ENCODE measurements around the gene AJAP1. TPM values are rescaled to one million over a fixed set of nuclear protein-coding genes. Genes with fewer than 3 reads are reported as not detected.

The AJAP1 gene
- total RNA-seq, 5 donors from 2014 or later (not counting 1 experiment from before 2014, with no cell fraction given) = 0.44 to 4.4 (median 0.61) TPM

DNA sequence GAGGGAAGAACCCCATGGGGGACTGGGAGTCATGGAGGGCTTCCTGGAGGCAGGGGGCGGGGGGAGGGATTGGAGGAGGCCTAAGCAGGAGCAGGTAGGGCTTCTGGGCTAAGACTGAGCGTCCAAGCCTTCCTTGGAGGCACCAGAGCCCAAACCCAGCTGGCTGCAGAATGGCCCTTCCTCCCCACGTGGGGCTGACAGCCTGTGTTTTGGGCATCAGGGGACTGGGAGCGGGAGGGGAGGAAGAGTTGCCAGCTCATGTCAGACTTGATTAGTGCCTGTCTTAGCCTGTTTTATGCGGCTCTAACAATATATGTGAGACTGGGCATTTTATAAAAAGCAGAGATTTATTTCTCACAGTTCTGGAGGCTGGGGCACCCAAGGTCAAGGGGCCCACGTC lies 38.9 kb downstream of the AJAP1 start:
- ChIA-PET CTCF (no interaction called here), POLR2A (no interaction called here)
- Mint-ChIP-seq H3K9me3 (no peaks in the 10 kb centered on the region), H3K36me3 (no peaks in the 10 kb centered on the region), H3K4me1 (no peaks in the 10 kb centered on the region), H3K4me3 (no peak overlapping the region), H3K27me3 (peaks cover 0 to 1% of the 10 kb centered on the region in 2 donors), H3K27ac (no peak overlapping the region)
- H3K27ac ChIP-seq (ENCODE audit: low read length) = no peak overlapping the region
- no peak for DNase-seq
- H3K27me3 ChIP-seq (replicated peaks in 1 of 2; ENCODE audit: control insufficient read depth in 2 of 2, extremely low read depth in 1 of 2, insufficient read depth in 2 of 2, low read length in 1 of 2) = peaks cover 0 to 7% of the 10 kb centered on the region in 2 experiments
- no peak overlapping the region for H3K4me3 ChIP-seq (ENCODE audit: control insufficient read depth in 1 of 2, extremely low read depth in 1 of 2, low read length in 1 of 2)
- WGBS (ENCODE audit: insufficient coverage) = 53% methylated on average over 2 of the region's 6 CpGs
- no peaks in the 10 kb centered on the region for H3K9me3 ChIP-seq
- no peaks in the 10 kb centered on the region for H3K36me3 ChIP-seq (ENCODE audit: control insufficient read depth in 2 of 2, extremely low read depth in 1 of 2, insufficient read depth in 1 of 2, low read length in 1 of 2)
- ATAC-seq (replicated peaks in 1 of 4) = no peak
- H3K4me1 ChIP-seq (ENCODE audit: control insufficient read depth in 1 of 2, extremely low read depth in 1 of 2, insufficient read depth in 2 of 2, low read length in 2 of 2) = no peaks in the 10 kb centered on the region

DNA sequence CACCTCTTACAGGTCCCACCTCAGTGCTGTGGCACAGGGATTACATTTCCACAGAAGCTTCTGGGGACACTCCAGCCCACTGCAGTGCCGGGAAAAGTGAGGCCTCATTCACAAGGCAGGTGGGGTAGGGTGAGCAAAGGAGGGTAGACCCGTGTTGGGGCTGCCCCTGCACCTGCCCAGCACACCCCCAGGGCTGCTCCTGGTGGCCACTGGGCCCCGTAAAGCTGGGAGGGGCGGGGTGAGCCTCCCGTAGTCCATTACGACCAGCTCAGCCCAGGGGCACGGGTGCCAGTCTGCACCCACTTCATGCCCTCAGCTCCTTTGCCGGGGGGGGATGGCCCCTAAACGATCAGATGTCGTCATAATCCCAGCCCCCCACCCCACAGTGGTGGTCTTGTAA lies 39.5 kb downstream of the AJAP1 start:
- Mint-ChIP-seq H3K27ac (no peak overlapping the region), H3K9me3 (no peaks in the 10 kb centered on the region), H3K36me3 (no peaks in the 10 kb centered on the region), H3K27me3 (peaks cover 0 to 1% of the 10 kb centered on the region in 2 donors), H3K4me1 (no peaks in the 10 kb centered on the region), H3K4me3 (no peak overlapping the region)
- no peak overlapping the region for H3K27ac ChIP-seq (ENCODE audit: low read length)
- H3K4me1 ChIP-seq (ENCODE audit: control insufficient read depth in 1 of 2, extremely low read depth in 1 of 2, insufficient read depth in 2 of 2, low read length in 2 of 2) = no peaks in the 10 kb centered on the region
- WGBS (ENCODE audit: insufficient coverage) = 77% methylated on average over 5 of the region's 10 CpGs
- H3K36me3 ChIP-seq (ENCODE audit: control insufficient read depth in 2 of 2, extremely low read depth in 1 of 2, insufficient read depth in 1 of 2, low read length in 1 of 2) = no peaks in the 10 kb centered on the region
- peaks cover 0 to 7% of the 10 kb centered on the region in 2 experiments for H3K27me3 ChIP-seq (replicated peaks in 1 of 2; ENCODE audit: control insufficient read depth in 2 of 2, extremely low read depth in 1 of 2, insufficient read depth in 2 of 2, low read length in 1 of 2)
- ATAC-seq (replicated peaks in 1 of 4) = no peak
- POLR2A ChIA-PET = no interaction called here
- no peak for DNase-seq
- no peak overlapping the region for H3K4me3 ChIP-seq (ENCODE audit: control insufficient read depth in 1 of 2, extremely low read depth in 1 of 2, low read length in 1 of 2)
- CTCF ChIA-PET = no interaction called here
- H3K9me3 ChIP-seq = no peaks in the 10 kb centered on the region

DNA sequence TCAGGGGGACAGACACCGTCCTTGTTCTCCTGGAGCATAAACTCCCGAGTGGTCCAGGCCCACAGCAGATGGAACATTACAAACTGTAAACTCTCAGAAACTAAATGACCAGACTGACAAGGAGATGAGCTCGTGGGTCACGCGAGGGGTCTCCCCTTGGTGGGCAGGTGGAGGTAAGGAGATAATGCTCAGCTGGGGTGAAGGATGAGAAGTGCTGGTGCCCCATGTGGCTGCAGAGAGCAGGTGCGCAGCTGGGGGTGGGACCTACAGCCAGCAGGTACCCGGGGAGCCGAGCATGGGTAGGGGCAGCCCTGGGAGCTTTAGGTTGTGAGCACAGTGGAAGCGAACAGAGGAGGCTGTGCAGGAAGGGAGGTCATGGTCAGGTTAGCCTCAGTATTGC lies 40.1 kb downstream of the AJAP1 start:
- no peak overlapping the region for H3K4me3 ChIP-seq (ENCODE audit: control insufficient read depth in 1 of 2, extremely low read depth in 1 of 2, low read length in 1 of 2)
- ChIA-PET POLR2A (no interaction called here), CTCF (no interaction called here)
- no peak for DNase-seq
- H3K9me3 ChIP-seq = no peaks in the 10 kb centered on the region
- no peaks in the 10 kb centered on the region for H3K4me1 Mint-ChIP-seq
- H3K36me3 ChIP-seq (ENCODE audit: control insufficient read depth in 2 of 2, extremely low read depth in 1 of 2, insufficient read depth in 1 of 2, low read length in 1 of 2) = no peaks in the 10 kb centered on the region
- H3K27me3 ChIP-seq (replicated peaks in 1 of 2; ENCODE audit: control insufficient read depth in 2 of 2, extremely low read depth in 1 of 2, insufficient read depth in 2 of 2, low read length in 1 of 2) = peaks cover 0 to 7% of the 10 kb centered on the region in 2 experiments
- no peak overlapping the region for H3K4me3 Mint-ChIP-seq
- H3K27ac ChIP-seq (ENCODE audit: low read length) = no peak overlapping the region
- no peaks in the 10 kb centered on the region for H3K36me3 Mint-ChIP-seq
- no peak for ATAC-seq (replicated peaks in 1 of 4)
- WGBS (ENCODE audit: insufficient coverage) = 80% methylated on average over 4 of the region's 9 CpGs
- H3K4me1 ChIP-seq (ENCODE audit: control insufficient read depth in 1 of 2, extremely low read depth in 1 of 2, insufficient read depth in 2 of 2, low read length in 2 of 2) = no peaks in the 10 kb centered on the region
- H3K27me3 Mint-ChIP-seq = peaks cover 0 to 1% of the 10 kb centered on the region in 2 donors
- no peak overlapping the region for H3K27ac Mint-ChIP-seq
- no peaks in the 10 kb centered on the region for H3K9me3 Mint-ChIP-seq

DNA sequence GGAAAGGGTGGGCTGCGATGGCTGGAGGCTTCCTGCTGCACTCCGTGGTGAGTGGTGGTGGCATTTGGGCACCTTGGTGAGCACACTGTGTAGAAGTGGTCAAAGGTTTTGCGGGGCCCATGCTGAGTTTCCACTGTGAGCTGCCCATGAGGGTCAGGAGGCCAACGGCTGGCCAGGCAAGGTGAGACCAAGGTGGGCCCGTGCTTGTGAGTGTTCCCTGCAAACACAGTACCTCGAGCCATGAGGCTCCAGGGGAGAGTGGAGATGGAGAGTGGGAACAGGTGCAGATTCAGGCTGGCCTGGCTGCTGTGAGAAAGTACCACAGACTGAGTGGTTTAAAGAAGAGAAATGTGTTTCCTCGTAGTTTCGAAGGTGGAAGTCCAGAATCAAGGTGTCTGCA lies 40.8 kb downstream of the AJAP1 start:
- CTCF ChIA-PET = no interaction called here
- no peak overlapping the region for H3K27ac Mint-ChIP-seq
- ATAC-seq (replicated peaks in 1 of 4) = no peak

DNA sequence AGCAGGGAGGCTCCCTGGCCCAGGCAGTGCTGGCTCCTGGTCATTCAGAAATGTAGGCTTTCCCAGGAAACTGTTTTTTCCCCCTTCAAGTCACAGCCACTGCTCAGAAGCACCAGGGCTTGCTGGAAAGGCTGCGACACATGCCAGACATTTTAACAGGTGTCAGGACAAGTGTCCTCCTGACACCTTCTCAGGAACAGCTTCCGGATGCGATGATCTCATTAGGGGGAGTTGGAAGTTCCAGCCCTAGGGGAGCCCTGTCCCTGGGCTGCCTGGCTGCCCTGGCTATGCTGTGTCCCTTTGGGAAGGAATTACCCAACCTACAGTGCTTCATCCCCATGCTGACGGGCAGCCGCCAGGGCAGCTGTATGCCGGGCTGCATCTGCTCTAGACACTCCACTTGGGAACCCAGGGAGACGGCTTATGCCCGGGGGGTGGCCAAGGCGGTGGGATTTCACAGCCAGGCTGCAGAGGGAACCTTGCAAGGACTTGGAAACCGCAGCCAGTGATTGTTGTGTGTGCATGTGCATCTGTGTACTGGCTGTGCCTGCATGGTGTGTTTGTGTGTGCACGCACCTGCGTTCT lies 41.8 kb downstream of the AJAP1 start:
- peaks cover 0 to 6% of the 10 kb centered on the region in 2 donors for H3K27me3 Mint-ChIP-seq
- no peak overlapping the region for H3K4me3 ChIP-seq (ENCODE audit: control insufficient read depth in 1 of 2, extremely low read depth in 1 of 2, low read length in 1 of 2)
- H3K4me1 ChIP-seq (ENCODE audit: control insufficient read depth in 1 of 2, extremely low read depth in 1 of 2, insufficient read depth in 2 of 2, low read length in 2 of 2) = no peaks in the 10 kb centered on the region
- POLR2A ChIA-PET = no interaction called here
- H3K36me3 Mint-ChIP-seq = no peaks in the 10 kb centered on the region
- H3K4me1 Mint-ChIP-seq = no peaks in the 10 kb centered on the region
- no peaks in the 10 kb centered on the region for H3K9me3 ChIP-seq
- CTCF ChIA-PET = no interaction called here
- H3K9me3 Mint-ChIP-seq = no peaks in the 10 kb centered on the region
- H3K27ac Mint-ChIP-seq = no peak overlapping the region
- no peak overlapping the region for H3K27ac ChIP-seq (ENCODE audit: low read length)
- no peaks in the 10 kb centered on the region for H3K36me3 ChIP-seq (ENCODE audit: control insufficient read depth in 2 of 2, extremely low read depth in 1 of 2, insufficient read depth in 1 of 2, low read length in 1 of 2)
- no peak overlapping the region for H3K4me3 Mint-ChIP-seq
- no peak for DNase-seq
- WGBS (ENCODE audit: insufficient coverage) = 84% methylated on average over 12 of the region's 12 CpGs
- H3K27me3 ChIP-seq (replicated peaks in 1 of 2; ENCODE audit: control insufficient read depth in 2 of 2, extremely low read depth in 1 of 2, insufficient read depth in 2 of 2, low read length in 1 of 2) = peaks cover 0 to 7% of the 10 kb centered on the region in 2 experiments
- ATAC-seq (replicated peaks in 1 of 4) = no peak

More for the DNA sequence above, 40.8 kb downstream of the AJAP1 start:
- DNase-seq = no peak
- H3K27ac ChIP-seq (ENCODE audit: low read length) = no peak overlapping the region
- no peak overlapping the region for H3K4me3 ChIP-seq (ENCODE audit: control insufficient read depth in 1 of 2, extremely low read depth in 1 of 2, low read length in 1 of 2)
- Mint-ChIP-seq H3K27me3 (peaks cover 0 to 3% of the 10 kb centered on the region in 2 donors), H3K4me3 (no peak overlapping the region), H3K9me3 (no peaks in the 10 kb centered on the region), H3K4me1 (no peaks in the 10 kb centered on the region), H3K36me3 (no peaks in the 10 kb centered on the region)
- no peaks in the 10 kb centered on the region for H3K4me1 ChIP-seq (ENCODE audit: control insufficient read depth in 1 of 2, extremely low read depth in 1 of 2, insufficient read depth in 2 of 2, low read length in 2 of 2)
- POLR2A ChIA-PET = no interaction called here
- no peaks in the 10 kb centered on the region for H3K36me3 ChIP-seq (ENCODE audit: control insufficient read depth in 2 of 2, extremely low read depth in 1 of 2, insufficient read depth in 1 of 2, low read length in 1 of 2)
- 80% methylated on average over 8 of the region's 8 CpGs for WGBS (ENCODE audit: insufficient coverage)
- H3K27me3 ChIP-seq (replicated peaks in 1 of 2; ENCODE audit: control insufficient read depth in 2 of 2, extremely low read depth in 1 of 2, insufficient read depth in 2 of 2, low read length in 1 of 2) = peaks cover 0 to 7% of the 10 kb centered on the region in 2 experiments
- H3K9me3 ChIP-seq = no peaks in the 10 kb centered on the region

DNA sequence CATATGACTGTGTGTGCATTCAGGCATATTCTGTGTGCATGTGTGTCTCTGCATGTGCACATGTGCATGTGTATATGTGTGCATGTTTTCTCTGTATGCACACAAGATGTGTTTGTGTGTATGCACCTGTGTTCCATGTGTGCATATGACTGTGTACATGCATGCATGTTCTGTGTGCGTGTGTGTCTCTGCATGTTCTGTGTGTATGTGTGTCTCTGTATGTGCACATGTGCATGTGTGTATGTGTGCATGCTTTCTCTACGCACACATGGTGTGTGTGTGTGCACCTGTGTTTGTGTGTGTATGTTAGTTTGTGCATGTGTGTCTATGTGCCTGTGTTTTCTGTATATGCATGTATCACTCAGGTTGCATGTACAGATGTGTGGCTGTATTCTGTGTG lies 42.3 kb downstream of the AJAP1 start:
- Histone ChIP-seq H3K4me3 (ENCODE audit: control insufficient read depth in 1 of 2, extremely low read depth in 1 of 2, low read length in 1 of 2) (no peak overlapping the region), H3K36me3 (ENCODE audit: control insufficient read depth in 2 of 2, extremely low read depth in 1 of 2, insufficient read depth in 1 of 2, low read length in 1 of 2) (no peaks in the 10 kb centered on the region), H3K4me1 (ENCODE audit: control insufficient read depth in 1 of 2, extremely low read depth in 1 of 2, insufficient read depth in 2 of 2, low read length in 2 of 2) (no peaks in the 10 kb centered on the region), H3K27me3 (replicated peaks in 1 of 2; ENCODE audit: control insufficient read depth in 2 of 2, extremely low read depth in 1 of 2, insufficient read depth in 2 of 2, low read length in 1 of 2) (peaks cover 0 to 7% of the 10 kb centered on the region in 2 experiments), H3K9me3 (no peaks in the 10 kb centered on the region), H3K27ac (ENCODE audit: low read length) (no peak overlapping the region)
- ATAC-seq (replicated peaks in 1 of 4) (no peak), DNase-seq (no peak)
- Mint-ChIP-seq H3K4me1 (no peaks in the 10 kb centered on the region), H3K27me3 (peaks cover 0 to 6% of the 10 kb centered on the region in 2 donors), H3K9me3 (no peaks in the 10 kb centered on the region), H3K36me3 (no peaks in the 10 kb centered on the region), H3K4me3 (no peak overlapping the region), H3K27ac (no peak overlapping the region)
- ChIA-PET POLR2A (no interaction called here), CTCF (no interaction called here)
- WGBS (ENCODE audit: insufficient coverage) = 84% methylated on average over 2 of the region's 2 CpGs

DNA sequence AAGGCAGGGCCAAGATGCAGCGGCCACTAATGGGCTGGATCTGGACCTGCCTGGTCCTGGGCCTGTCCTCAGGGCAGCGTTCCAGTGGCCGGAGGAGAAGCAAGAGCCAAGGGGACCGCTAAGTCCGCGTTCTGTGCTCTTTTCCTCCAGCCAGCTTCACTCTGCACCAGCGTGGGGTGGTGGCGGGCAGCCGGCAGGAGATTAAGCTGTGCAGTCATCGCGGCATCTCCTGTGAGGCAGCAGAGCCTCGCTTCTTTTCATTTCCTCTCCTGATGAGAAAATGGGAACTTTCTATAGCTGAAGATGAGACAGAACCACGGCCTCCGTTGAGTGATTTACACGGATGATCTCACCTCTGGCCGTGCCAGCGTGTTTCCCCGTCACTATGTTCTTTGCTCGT lies 43.4 kb downstream of the AJAP1 start:
- no peak overlapping the region for H3K27ac ChIP-seq (ENCODE audit: low read length)
- CTCF ChIA-PET = no interaction called here
- peaks cover 0 to 4% of the 10 kb centered on the region in 2 experiments for H3K27me3 ChIP-seq (replicated peaks in 1 of 2; ENCODE audit: control insufficient read depth in 2 of 2, extremely low read depth in 1 of 2, insufficient read depth in 2 of 2, low read length in 1 of 2)
- H3K4me3 ChIP-seq (ENCODE audit: control insufficient read depth in 1 of 2, extremely low read depth in 1 of 2, low read length in 1 of 2) = no peak overlapping the region
- no peak for ATAC-seq (replicated peaks in 1 of 4)
- no peaks in the 10 kb centered on the region for H3K9me3 ChIP-seq
- Mint-ChIP-seq H3K27ac (no peak overlapping the region), H3K4me3 (no peak overlapping the region), H3K27me3 (peaks cover 0 to 6% of the 10 kb centered on the region in 2 donors), H3K4me1 (no peaks in the 10 kb centered on the region), H3K36me3 (no peaks in the 10 kb centered on the region), H3K9me3 (no peaks in the 10 kb centered on the region)
- no peak for DNase-seq
- H3K36me3 ChIP-seq (ENCODE audit: control insufficient read depth in 2 of 2, extremely low read depth in 1 of 2, insufficient read depth in 1 of 2, low read length in 1 of 2) = no peaks in the 10 kb centered on the region
- POLR2A ChIA-PET = no interaction called here
- WGBS (ENCODE audit: insufficient coverage) = 88% methylated on average over 13 of the region's 19 CpGs
- H3K4me1 ChIP-seq (ENCODE audit: control insufficient read depth in 1 of 2, extremely low read depth in 1 of 2, insufficient read depth in 2 of 2, low read length in 2 of 2) = no peaks in the 10 kb centered on the region

Data from T-cell (primary cell).